HepG2 (cell line): Measurements from ENCODE around the gene APBB2. TPM values are rescaled to one million over a fixed set of nuclear protein-coding genes. Genes with fewer than 3 reads are reported as not detected.

Source experiments
- ATAC-seq: fragments of 200-7000 bp; cut with Tn5 transposase; 3 replicates; pipeline ENCODE4 v1.9.1; 2020; ENCODE audit warnings: mild to moderate bottlenecking, moderate library complexity
- BruUV-seq: library from RNA; stranded (reverse); fragments of 400-500 nt; replicated peaks from 2 replicates; lab custom pipeline; 2021; lab: Mats Ljungman, UMichigan
- CTCF ChIA-PET: fragments of 300-600 bp; formaldehyde crosslinking; extraction: SDS; loops from one replicate; lab custom pipeline; 2021; ENCODE audit warnings: low total read pairs, inconsistent platforms, low intra/inter-chr PET ratio; lab: Yijun Ruan, JAX
- POLR2A ChIA-PET: fragments of 350-600 bp; sonication (Branson Sonifier 250); formaldehyde crosslinking; loops from one replicate; lab custom pipeline; 2020; ENCODE audit warnings: antibody characterized with exemption, inconsistent platforms; lab: Yijun Ruan, JAX
- DNase-seq: peaks from one replicate; pipeline ENCODE4 v3.0.0-alpha.2; 2015; ENCODE audit warnings: low spot score
- FAIRE-seq: peaks from 3 replicates; lab custom pipeline; 2011; peaks lifted over from hg19 to GRCh38; lab: Jason Lieb, UNC
- H2AFZ ChIP-seq: one replicate; pipeline ENCODE4 v1.6.1; 2011; ENCODE audit warnings: low read length, inconsistent platforms
- H3K27ac ChIP-seq: fragments of 300-600 bp; 3 replicates; pipeline ENCODE4 v1.8.0; 2011; ENCODE audit warnings: mixed run types, mild to moderate bottlenecking, mixed read lengths, low read length, inconsistent platforms; ENCODE audit not compliant: insufficient read depth; ENCODE audit errors: extremely low read length
- H3K27me3 ChIP-seq, 2 experiments: fragments of 200-600 bp in 1 of 2; 2 replicates in 1 of 2; 3 replicates in 1 of 2; pipeline versions ENCODE4 v1.6.0 to v1.8.0; 2011; ENCODE audit warnings: low read length in 2 of 2, mild to moderate bottlenecking in 2 of 2, moderate library complexity in 2 of 2, inconsistent platforms in 1 of 2; ENCODE audit not compliant: insufficient read depth in 2 of 2, control insufficient read depth in 1 of 2
- H3K36me3 ChIP-seq, 2 experiments: fragments of 200-600 bp in 1 of 2; replicated peaks in 1 of 2; 2 replicates in 1 of 2; 3 replicates in 1 of 2; pipeline versions ENCODE4 v1.5.1 to v1.8.0; 2011; ENCODE audit warnings: low read length in 2 of 2, inconsistent platforms in 1 of 2; ENCODE audit not compliant: insufficient read depth in 2 of 2, control insufficient read depth in 1 of 2
- H3K4me1 ChIP-seq: 2 replicates; pipeline ENCODE4 v1.5.1; 2012; ENCODE audit warnings: low read length, inconsistent platforms; ENCODE audit not compliant: insufficient read depth
- H3K4me2 ChIP-seq: 2 replicates; pipeline ENCODE4 v1.6.0; 2011; ENCODE audit warnings: low read depth, low read length, inconsistent platforms
- H3K4me3 ChIP-seq, 3 experiments: fragments of 200-600 bp in 1 of 3; sonication (generic), shearing (Covaris generic) in 1 of 3; replicated peaks in 1 of 3; 2 replicates each; pipeline ENCODE4 v1.5.1; 2011 to 2016; ENCODE audit warnings: low read length in 3 of 3, inconsistent platforms in 2 of 3, low read depth in 2 of 3, mild to moderate bottlenecking in 2 of 3, control low read depth in 1 of 3, mixed read lengths in 1 of 3; ENCODE audit not compliant: insufficient read depth in 1 of 3
- H3K79me2 ChIP-seq: one replicate; pipeline ENCODE4 v1.6.1; 2011; ENCODE audit warnings: low read length, inconsistent platforms; ENCODE audit not compliant: insufficient read depth
- H3K9ac ChIP-seq: 2 replicates; pipeline ENCODE4 v1.6.0; 2011; ENCODE audit warnings: mild to moderate bottlenecking, low read depth, low read length, inconsistent platforms; ENCODE audit not compliant: insufficient read depth
- H3K9me3 ChIP-seq: 2 replicates; pipeline ENCODE4 v1.5.1; 2012; ENCODE audit warnings: mild to moderate bottlenecking, low read length
- H4K20me1 ChIP-seq: 2 replicates; pipeline ENCODE4 v1.6.0; 2011; ENCODE audit warnings: inconsistent platforms, mild to moderate bottlenecking, low read length, moderate library complexity; ENCODE audit not compliant: insufficient read depth
- FOXA3 ChIP-seq: IDR thresholded peaks from 2 replicates; pipeline ENCODE4 v1.6.1; 2016; ENCODE audit warnings: missing genetic modification reagents, missing compliant biosample characterization
- GABPB1 ChIP-seq: IDR thresholded peaks from 2 replicates; pipeline ENCODE4 v1.6.1; 2016; ENCODE audit warnings: mild to moderate bottlenecking, missing genetic modification reagents, moderate library complexity, missing compliant biosample characterization
- HNF4G ChIP-seq, 2 experiments: sonication (generic) in 1 of 2; formaldehyde crosslinking in 1 of 2; IDR thresholded peaks; 2 replicates each; pipeline versions ENCODE4 v1.4.0 to v1.6.1; 2011 to 2020; ENCODE audit warnings: borderline replicate concordance in 2 of 2, low read depth in 2 of 2, mild to moderate bottlenecking in 2 of 2, low read length in 1 of 2, missing genetic modification reagents in 1 of 2, moderate library complexity in 1 of 2
- MED8 ChIP-seq: sonication (generic); formaldehyde crosslinking; IDR thresholded peaks from 2 replicates; pipeline ENCODE4 v1.8.1; 2023; ENCODE audit warnings: mild to moderate bottlenecking, missing genetic modification reagents; ENCODE audit not compliant: insufficient replicate concordance
- POLR2G ChIP-seq: fragments of 200-400 bp; formaldehyde crosslinking; IDR thresholded peaks from 2 replicates; pipeline ENCODE4 v1.6.1; 2018; ENCODE audit warnings: mild to moderate bottlenecking, low read depth, low read length, moderate library complexity
- TBX2 ChIP-seq: sonication (generic); formaldehyde crosslinking; IDR thresholded peaks from 2 replicates; pipeline ENCODE4 v1.5.0; 2020; ENCODE audit warnings: missing genetic modification reagents, mild to moderate bottlenecking, borderline replicate concordance
- ZNF784 ChIP-seq: sonication (generic); formaldehyde crosslinking; IDR thresholded peaks from 2 replicates; pipeline ENCODE4 v1.5.1; 2020; ENCODE audit warnings: missing genetic modification reagents, mild to moderate bottlenecking, borderline replicate concordance
- ZXDC ChIP-seq: sonication (generic); formaldehyde crosslinking; IDR thresholded peaks from 2 replicates; pipeline ENCODE4 v1.5.0; 2020; ENCODE audit warnings: mild to moderate bottlenecking, missing genetic modification reagents
- WGBS: methylation state at CpG from one replicate; pipeline ENCODE4 v1.1.6; 2017; ENCODE audit warnings: low lambda C conversion rate; 5-methylcytosine and 5-hydroxymethylcytosine counted together
- in situ Hi-C: cut with HindIII; loops from 2 replicates; pipeline ENCODE4 v1.10.0; 2017; ENCODE audit warnings: low pct_unique_long_range_greater_than_20kb; ENCODE audit not compliant: extremely low pct_ligation_motif_present
- intact Hi-C: fragments of 100-400 bp; cut with micrococcal nuclease; formaldehyde crosslinking; loops from one replicate; pipeline ENCODE4 v1.10.0; 2022; ENCODE audit not compliant: unreplicated experiment
- polyA plus RNA-seq, 8 experiments: library from polyadenylated mRNA; depleted of rRNA in 3 of 8; stranded (reverse) in 7 of 8; unstranded in 1 of 8; fragments of >200 nt; fragmentation: Illumina TruSeq in 4 of 8; extraction: Trizol in 4 of 8; gene quantifications; 2 replicates each; pipeline versions ENCODE4 v1.2.1 to v1.2.3, GENCODE V29; 2011 to 2016; ENCODE audit warnings: low read depth in 4 of 8, missing spikeins in 1 of 8, mixed read lengths in 1 of 8; ENCODE audit not compliant: insufficient read depth in 1 of 8
- total RNA-seq, 5 experiments: library from RNA; depleted of rRNA; stranded (reverse); fragments of >200 nt; fragmentation: Illumina TruSeq; extraction: Trizol; gene quantifications; 2 replicates each; pipeline ENCODE4 v1.2.3, GENCODE V29; 2016; ENCODE audit warnings: low read depth in 1 of 5
- TF ChIP-seq, protein P1 (sequence below): IDR thresholded peaks from 2 replicates; pipeline ENCODE4 v1.4.0; 2020; ENCODE audit warnings: mild to moderate bottlenecking, missing genetic modification reagents
- TF ChIP-seq, protein P2 (sequence below): sonication (generic); formaldehyde crosslinking; IDR thresholded peaks from 2 replicates; pipeline ENCODE4 v1.5.1; 2020; ENCODE audit warnings: missing genetic modification reagents, mild to moderate bottlenecking, borderline replicate concordance
- TF ChIP-seq, protein P3 (sequence below): sonication (generic); formaldehyde crosslinking; IDR thresholded peaks from 2 replicates; pipeline ENCODE4 v1.4.0; 2020; ENCODE audit warnings: missing genetic modification reagents

APBB2 gene
- total and polyA plus RNA-seq, 2 of the 13 experiments (the other 11 are each of a cell fraction or from before 2014, with no cell fraction given): 11.7 to 17.0 TPM

DNA sequence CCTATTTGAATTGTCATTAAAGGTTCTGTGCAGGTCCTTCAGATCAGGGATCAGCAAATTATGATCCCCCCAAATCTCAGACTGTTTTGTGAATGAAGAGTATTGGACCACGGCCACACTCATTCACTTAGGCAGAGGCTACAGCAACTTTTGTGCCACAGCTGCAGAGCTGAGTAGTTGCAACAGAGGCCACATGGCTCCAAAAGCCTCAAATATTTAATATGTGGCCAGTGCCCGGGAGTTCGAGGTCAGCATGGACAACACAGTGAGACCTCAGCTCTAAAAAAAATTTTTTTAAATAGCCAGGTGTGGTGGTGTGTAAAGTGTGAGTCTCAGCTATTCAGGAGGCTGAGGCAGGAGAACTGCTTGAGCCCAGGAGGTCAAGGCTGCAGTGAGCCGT, 363.8 kb downstream of the APBB2 start:
- Histone ChIP-seq H3K27ac (no peak overlapping the region), H3K4me3 (no peak overlapping the region), H4K20me1 (no peaks in the 10 kb centered on the region), H2AFZ (no peak overlapping the region), H3K79me2 (no peaks in the 10 kb centered on the region), H3K36me3 (no peaks in the 10 kb centered on the region; a peak in 1 of 5 replicates), H3K4me1 (no peaks in the 10 kb centered on the region), H3K27me3 (no peaks in the 10 kb centered on the region), H3K9me3 (no peaks in the 10 kb centered on the region), H3K9ac (no peak overlapping the region), H3K4me2 (no peak overlapping the region)
- intact Hi-C loops (no loop called here), in situ Hi-C loops (no loop called here)
- no TSS peak for BruUV-seq
- POLR2A ChIA-PET: no interaction called here
- 85% methylated on average over 4 of the region's 4 CpGs for WGBS
- DNase-seq: no peak
- no peak for ATAC-seq
- CTCF ChIA-PET: no interaction called here
- FAIRE-seq: no peak
- TF ChIP-seq ZNF784 (CRISPR knock-in tag) (no peak), FOXA3 (no peak), TBX2 (CRISPR knock-in tag) (no peak), GABPB1 (CRISPR knock-in tag) (no peak), ZXDC (CRISPR knock-in tag) (no peak), HNF4G (IDR thresholded peaks at IDR 0.05; ENCODE audit: borderline replicate concordance, low read depth, low read length) (no peak), HNF4G (CRISPR knock-in tag; IDR thresholded peaks at IDR 0.05; ENCODE audit: borderline replicate concordance, low read depth) (no peak), MED8 (CRISPR knock-in tag) (no peak), POLR2G (no peak)
- TF ChIP-seq, protein P1, sequence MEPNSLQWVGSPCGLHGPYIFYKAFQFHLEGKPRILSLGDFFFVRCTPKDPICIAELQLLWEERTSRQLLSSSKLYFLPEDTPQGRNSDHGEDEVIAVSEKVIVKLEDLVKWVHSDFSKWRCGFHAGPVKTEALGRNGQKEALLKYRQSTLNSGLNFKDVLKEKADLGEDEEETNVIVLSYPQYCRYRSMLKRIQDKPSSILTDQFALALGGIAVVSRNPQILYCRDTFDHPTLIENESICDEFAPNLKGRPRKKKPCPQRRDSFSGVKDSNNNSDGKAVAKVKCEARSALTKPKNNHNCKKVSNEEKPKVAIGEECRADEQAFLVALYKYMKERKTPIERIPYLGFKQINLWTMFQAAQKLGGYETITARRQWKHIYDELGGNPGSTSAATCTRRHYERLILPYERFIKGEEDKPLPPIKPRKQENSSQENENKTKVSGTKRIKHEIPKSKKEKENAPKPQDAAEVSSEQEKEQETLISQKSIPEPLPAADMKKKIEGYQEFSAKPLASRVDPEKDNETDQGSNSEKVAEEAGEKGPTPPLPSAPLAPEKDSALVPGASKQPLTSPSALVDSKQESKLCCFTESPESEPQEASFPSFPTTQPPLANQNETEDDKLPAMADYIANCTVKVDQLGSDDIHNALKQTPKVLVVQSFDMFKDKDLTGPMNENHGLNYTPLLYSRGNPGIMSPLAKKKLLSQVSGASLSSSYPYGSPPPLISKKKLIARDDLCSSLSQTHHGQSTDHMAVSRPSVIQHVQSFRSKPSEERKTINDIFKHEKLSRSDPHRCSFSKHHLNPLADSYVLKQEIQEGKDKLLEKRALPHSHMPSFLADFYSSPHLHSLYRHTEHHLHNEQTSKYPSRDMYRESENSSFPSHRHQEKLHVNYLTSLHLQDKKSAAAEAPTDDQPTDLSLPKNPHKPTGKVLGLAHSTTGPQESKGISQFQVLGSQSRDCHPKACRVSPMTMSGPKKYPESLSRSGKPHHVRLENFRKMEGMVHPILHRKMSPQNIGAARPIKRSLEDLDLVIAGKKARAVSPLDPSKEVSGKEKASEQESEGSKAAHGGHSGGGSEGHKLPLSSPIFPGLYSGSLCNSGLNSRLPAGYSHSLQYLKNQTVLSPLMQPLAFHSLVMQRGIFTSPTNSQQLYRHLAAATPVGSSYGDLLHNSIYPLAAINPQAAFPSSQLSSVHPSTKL (CRISPR knock-in tag): no peak
- TF ChIP-seq, protein P2, sequence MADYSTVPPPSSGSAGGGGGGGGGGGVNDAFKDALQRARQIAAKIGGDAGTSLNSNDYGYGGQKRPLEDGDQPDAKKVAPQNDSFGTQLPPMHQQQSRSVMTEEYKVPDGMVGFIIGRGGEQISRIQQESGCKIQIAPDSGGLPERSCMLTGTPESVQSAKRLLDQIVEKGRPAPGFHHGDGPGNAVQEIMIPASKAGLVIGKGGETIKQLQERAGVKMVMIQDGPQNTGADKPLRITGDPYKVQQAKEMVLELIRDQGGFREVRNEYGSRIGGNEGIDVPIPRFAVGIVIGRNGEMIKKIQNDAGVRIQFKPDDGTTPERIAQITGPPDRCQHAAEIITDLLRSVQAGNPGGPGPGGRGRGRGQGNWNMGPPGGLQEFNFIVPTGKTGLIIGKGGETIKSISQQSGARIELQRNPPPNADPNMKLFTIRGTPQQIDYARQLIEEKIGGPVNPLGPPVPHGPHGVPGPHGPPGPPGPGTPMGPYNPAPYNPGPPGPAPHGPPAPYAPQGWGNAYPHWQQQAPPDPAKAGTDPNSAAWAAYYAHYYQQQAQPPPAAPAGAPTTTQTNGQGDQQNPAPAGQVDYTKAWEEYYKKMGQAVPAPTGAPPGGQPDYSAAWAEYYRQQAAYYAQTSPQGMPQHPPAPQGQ: no peak
- TF ChIP-seq, protein P3, sequence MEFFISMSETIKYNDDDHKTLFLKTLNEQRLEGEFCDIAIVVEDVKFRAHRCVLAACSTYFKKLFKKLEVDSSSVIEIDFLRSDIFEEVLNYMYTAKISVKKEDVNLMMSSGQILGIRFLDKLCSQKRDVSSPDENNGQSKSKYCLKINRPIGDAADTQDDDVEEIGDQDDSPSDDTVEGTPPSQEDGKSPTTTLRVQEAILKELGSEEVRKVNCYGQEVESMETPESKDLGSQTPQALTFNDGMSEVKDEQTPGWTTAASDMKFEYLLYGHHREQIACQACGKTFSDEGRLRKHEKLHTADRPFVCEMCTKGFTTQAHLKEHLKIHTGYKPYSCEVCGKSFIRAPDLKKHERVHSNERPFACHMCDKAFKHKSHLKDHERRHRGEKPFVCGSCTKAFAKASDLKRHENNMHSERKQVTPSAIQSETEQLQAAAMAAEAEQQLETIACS (CRISPR knock-in tag): no peak
